Left ventricle myocardium inferior (tissue), 1 donor: Measurements from ENCODE around the gene PARD6G. TPM values are rescaled to one million over a fixed set of nuclear protein-coding genes. Genes with fewer than 3 reads are reported as not detected.

Source experiments
- DNase-seq: peaks from one replicate; pipeline ENCODE4 v3.0.0-alpha.2; 2020
- H3K27ac ChIP-seq: fragments of 200-600 bp; replicated peaks from 2 replicates; pipeline ENCODE4 v1.8.0; 2021
- H3K27me3 ChIP-seq: fragments of 200-600 bp; 2 replicates; pipeline ENCODE4 v1.8.0; 2021; ENCODE audit warnings: low read depth
- H3K36me3 ChIP-seq: fragments of 200-600 bp; 2 replicates; pipeline ENCODE4 v1.8.0; 2021
- H3K4me1 ChIP-seq: fragments of 200-600 bp; 2 replicates; pipeline ENCODE4 v1.8.0; 2021
- H3K4me3 ChIP-seq: fragments of 200-600 bp; 2 replicates; pipeline ENCODE4 v1.8.0; 2021; ENCODE audit warnings: mild to moderate bottlenecking, moderate library complexity
- H3K9me3 ChIP-seq: fragments of 200-600 bp; replicated peaks from 2 replicates; pipeline ENCODE4 v1.8.0; 2021
- intact Hi-C: fragments of 100-400 bp; cut with micrococcal nuclease; formaldehyde crosslinking; loops from one replicate; pipeline ENCODE4 v1.11.0; 2022
- total RNA-seq: library from RNA; stranded (reverse); fragmentation: NEBNext Ultra II Directional; extraction: Animal tissue kit (Norgen Biotek cat#: 25700); gene quantifications from one replicate; pipeline ENCODE4 v1.2.1, GENCODE V29; 2021
- TF ChIP-seq, protein P1 (sequence below): fragments of 200-600 bp; IDR thresholded peaks from 2 replicates; pipeline ENCODE4 v1.8.0; 2021; ENCODE audit warnings: antibody characterized with exemption, mild to moderate bottlenecking, borderline replicate concordance
- donor health status: DM: no; HTN: yes; CAD: no; lungs with severe emphysema.

The PARD6G gene
- total RNA-seq, 1 donor from 2014 or later, result 2.0 TPM

- TF ChIP-seq, protein P1, sequence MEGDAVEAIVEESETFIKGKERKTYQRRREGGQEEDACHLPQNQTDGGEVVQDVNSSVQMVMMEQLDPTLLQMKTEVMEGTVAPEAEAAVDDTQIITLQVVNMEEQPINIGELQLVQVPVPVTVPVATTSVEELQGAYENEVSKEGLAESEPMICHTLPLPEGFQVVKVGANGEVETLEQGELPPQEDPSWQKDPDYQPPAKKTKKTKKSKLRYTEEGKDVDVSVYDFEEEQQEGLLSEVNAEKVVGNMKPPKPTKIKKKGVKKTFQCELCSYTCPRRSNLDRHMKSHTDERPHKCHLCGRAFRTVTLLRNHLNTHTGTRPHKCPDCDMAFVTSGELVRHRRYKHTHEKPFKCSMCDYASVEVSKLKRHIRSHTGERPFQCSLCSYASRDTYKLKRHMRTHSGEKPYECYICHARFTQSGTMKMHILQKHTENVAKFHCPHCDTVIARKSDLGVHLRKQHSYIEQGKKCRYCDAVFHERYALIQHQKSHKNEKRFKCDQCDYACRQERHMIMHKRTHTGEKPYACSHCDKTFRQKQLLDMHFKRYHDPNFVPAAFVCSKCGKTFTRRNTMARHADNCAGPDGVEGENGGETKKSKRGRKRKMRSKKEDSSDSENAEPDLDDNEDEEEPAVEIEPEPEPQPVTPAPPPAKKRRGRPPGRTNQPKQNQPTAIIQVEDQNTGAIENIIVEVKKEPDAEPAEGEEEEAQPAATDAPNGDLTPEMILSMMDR, result no peak
- Histone ChIP-seq H3K9me3 (peaks cover 4% of the 10 kb centered on the region), H3K36me3 (no peaks in the 10 kb centered on the region), H3K27ac (peak overlapping the region; percentile 90), H3K4me3 (no peak overlapping the region), H3K4me1 (peaks cover 37% of the 10 kb centered on the region), H3K27me3 (no peaks in the 10 kb centered on the region)
- DNase-seq, result no peak
- intact Hi-C loops, result no loop called here
Measured at GRCh38 chr18:80108121-80108536, 139.2 kb downstream of the PARD6G start.

DNA sequence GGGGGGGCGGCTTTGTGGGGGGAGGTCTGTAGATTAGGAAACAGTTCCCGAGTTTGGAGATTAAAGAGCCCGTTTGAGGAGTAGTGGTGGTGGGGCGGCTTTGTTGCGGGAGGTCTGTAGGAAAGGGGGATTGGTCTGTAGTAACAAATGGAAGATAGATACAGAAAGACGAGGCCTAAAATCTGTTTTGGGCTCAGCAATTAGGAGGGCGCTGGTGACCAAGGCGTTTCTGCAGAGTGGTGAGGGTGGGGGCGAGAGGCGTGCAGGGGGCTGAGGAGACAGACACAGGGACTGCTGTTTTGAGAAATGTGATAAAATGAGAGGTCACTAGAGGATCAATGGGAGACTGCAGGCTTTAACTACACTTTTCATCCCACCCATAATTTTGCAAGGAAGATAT lies 139.9 kb downstream of the PARD6G start:
- peaks cover 36% of the 10 kb centered on the region for H3K4me1 ChIP-seq
- no peak for DNase-seq
- H3K36me3 ChIP-seq, result no peaks in the 10 kb centered on the region
- peak overlapping the region; percentile 90 for H3K27ac ChIP-seq
- H3K9me3 ChIP-seq, result peaks cover 4% of the 10 kb centered on the region
- no peaks in the 10 kb centered on the region for H3K27me3 ChIP-seq
- H3K4me3 ChIP-seq, result no peak overlapping the region
- intact Hi-C loops, result no loop called here
- TF ChIP-seq, protein P1, result no peak

Other genes with a start within 250 kb of the PARD6G start
- gene RBFA, start 213.1 kb downstream of the PARD6G start, total RNA-seq, result 22.8 TPM
- 7.5 TPM for gene ADNP2, start 138.3 kb downstream of the PARD6G start, total RNA-seq